Skin of body (tissue), 2 donors: ENCODE results near the gene GALR3. TPM values are rescaled to one million over a fixed set of nuclear protein-coding genes. Genes with fewer than 3 reads are reported as not detected.

ENCODE experiments used
- DNase-seq: peaks from one replicate; lab custom pipeline; 2025; lab: John Stamatoyannopoulos, UW
- total RNA-seq: library from RNA; depleted of rRNA; stranded (reverse); fragments of >200 nt; gene quantifications from one replicate; pipeline ENCODE4 v1.2.3, GENCODE V29; 2014

The GALR3 gene
- total RNA-seq, 1 donor from 2014 or later, result not detected

DNA sequence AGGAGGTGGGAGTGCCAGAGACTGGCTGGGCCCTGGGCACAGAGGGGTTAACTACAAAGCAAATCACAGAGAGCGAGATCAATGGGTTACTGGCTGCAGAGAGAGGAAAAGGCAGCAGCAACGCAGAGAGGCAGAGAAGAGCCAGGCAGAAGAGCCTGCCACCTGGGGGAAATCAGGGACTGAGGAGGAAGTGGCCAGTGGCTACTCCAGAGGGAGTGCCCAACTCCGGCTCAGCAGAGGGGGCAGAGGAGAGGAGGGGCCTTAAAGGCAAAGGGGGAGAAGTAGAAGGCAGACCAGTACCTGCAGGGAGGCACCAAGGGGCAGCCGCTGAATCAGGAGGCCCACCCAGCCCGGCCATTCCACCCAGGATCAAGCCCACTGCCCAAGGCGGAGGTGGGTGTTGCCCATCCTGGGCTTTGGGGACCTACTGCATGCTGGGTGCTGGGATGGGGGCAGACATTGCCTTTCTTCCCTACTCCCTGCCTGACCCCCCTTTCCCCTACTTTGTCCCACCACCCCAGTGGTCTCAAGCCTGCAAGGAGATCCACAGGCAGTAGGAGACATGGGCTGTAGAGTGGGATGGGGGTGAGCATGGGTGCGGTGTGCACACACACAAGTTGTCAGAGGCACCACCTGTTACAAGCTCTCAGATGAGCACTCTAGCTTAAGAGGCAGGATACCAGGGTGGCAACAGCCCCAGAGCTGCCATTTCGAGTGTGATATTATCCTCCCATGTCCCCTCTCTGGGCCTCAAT is 926 bp upstream of the GALR3 start:
- no peak for DNase-seq

- no peak for DNase-seq
Observed at GRCh38 chr22:37824674-37825641, 1.8 kb downstream of the GALR3 start.

DNA sequence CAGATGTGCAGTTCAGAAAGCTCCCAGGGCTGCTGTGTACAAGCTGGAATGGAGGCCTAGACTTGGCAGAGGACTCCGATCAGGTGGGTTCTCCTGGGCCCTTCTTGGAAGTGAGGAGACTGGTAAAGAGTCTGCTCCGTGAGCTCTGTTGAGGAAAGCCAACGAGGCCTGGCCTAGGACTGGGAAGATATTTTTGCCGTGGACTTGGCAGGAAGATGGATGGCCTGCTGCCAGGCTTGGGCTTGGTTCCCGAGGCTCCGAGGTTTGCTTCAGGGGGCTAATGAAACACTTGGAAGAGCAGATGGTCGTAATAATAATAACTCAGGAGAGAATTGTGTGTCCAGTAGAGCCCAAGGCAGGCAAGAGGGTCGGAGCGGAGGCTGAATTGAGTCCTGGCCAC is 3.9 kb downstream of the GALR3 start:
- peak; percentile 30 for DNase-seq

DNA sequence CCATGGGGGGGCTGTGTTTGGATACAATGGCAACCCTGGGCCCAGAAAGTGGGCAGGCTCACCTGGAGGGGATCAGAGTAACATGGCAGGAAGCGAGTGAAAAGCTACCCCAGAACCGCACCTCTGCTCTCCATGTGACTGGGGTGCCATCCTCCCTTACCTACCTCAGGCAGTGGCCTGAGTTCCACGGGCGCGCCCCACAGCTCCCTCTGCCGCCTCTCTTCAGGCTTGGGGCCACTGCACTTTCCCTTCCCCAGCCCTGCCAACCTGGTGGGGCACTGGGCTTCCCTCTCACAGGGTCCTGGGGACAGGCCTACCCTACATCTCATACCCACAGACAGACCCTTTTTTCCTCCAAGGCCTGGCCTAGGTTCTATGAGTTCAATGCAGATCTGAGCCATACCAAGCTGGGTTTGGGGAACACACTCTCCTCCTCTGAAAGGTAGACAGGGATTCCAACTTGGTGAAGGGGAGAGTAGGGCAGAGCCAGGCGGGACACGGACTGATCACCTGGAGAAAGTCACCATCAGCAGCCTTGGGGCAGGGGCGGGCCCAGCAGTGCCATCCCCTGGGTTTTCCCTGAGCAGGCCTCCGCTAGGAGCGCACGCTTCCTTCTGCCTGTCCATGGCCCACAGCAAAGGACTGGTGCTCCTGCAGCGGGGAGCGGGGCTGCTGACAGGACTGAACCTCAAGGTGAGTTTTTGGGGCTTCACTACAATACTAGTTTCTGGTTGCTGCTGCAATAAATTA is 7.1 kb downstream of the GALR3 start:
- DNase-seq, result no peak

DNA sequence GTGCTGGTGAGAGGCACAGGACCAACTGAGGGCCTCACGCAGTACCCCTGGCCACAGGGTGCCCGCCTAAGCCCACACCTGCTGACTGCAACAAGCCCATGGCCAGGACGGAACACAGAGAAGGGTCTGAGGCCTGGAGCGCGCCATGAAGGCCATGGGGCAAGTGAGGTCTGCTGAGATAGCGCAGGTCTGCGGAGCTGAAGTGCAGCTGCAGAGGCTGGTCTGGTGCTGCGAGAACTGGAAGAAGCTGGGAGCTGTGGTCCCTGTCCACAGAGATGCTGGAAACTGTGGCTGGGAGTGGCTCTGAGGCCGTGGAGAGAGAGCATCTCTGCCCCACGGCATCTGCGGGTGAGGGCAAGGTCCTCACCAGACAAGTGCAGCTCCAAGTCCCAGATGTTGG is 8.3 kb downstream of the GALR3 start:
- no peak for DNase-seq

- no peak for DNase-seq
Observed at GRCh38 chr22:37832022-37832857, 9.1 kb downstream of the GALR3 start.

GRCh38 chr22:37842015-37842793 is 19.0 kb downstream of the GALR3 start:
- no peak for DNase-seq

DNA sequence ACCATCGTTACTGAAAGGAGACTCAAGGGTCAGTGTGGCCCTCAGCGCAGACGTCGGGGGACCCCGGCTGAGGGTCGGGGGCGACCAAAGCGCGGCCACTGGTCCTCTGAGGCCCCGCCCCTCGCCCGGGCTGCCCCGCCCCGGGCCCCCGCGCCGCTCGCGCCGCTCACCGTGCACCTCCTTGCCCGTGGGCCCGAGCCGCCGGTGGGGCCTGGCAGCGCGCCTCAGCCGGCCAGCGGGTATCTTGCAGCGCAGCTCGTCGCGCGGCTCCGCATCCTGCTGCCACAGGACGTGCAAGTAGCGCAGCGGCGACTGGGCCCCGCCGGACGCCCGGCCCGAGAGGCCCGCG is 20.5 kb downstream of the GALR3 start:
- DNase-seq, result no peak

DNA sequence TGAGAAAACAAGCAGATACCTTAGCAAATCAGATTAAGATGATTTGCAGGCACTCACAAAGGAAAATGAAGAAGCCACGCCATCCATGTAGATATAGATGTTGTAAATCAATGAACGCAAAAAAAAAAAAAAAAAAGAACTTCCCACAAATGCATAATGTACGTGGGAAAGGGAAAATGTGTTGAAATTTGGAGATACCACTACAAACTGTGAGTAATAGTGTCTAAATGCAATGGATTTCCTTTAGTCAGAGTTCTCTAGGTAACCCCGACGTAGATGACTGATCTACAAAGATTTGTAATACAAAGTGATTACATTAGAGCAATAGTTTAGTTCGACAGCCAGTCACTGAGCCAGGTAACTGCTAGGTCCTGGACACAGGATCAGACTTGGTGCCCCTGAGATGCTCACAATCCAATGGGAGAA is 21.7 kb downstream of the GALR3 start:
- DNase-seq, result no peak

DNA sequence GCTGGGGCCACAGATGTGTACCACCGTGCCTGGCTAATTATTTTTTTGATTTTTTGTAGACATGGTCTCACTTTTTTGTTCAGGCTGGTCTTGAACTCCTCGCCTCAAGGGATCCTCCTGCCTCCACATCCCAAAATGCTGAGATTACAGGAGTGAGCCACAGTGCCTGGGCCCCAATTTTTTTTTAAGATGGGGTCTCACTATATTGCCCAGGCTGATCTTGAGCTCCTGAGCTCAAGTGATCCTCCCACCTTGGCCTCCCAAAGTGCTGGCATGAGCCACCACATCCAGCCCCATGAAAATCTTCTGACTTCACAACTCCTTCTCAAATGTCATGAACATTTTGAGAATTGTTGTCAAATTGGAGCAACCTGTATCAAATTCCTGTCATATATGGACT is 23.3 kb downstream of the GALR3 start:
- DNase-seq, result no peak

DNA sequence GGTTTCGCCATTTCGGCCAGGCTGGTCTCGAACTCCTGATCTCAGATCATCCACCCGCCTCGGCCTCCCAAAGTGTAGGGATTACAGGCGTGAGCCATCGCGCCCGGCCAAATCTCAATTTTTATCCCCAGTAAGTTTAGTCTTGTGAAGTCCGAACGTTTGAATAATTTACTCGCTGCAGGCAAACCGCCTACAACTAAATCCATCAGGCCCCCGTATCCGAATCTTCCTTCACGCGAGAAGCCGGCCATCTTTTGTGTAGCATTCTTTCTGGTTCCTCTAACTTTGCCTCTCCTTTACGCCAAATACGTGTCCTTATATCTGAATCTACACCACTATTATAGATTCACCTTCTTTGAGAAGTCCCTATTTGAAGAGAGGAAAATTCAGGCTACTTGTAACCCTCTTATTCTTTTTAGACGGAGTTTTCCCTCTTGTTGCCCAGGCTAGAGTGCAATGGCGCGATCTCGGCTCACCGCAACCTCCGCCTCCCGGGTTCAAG is 25.5 kb downstream of the GALR3 start:
- no peak for DNase-seq

GRCh38 chr22:37849089-37849751 is 26.0 kb downstream of the GALR3 start, which contains the start of gene EIF3L:
EIF3L (plus strand) TSS chr22:37849419; CDS start chr22:37849450, 31 bp downstream.
- DNase-seq, result peak; percentile 86

GRCh38 chr22:37850801-37851200 is 27.6 kb downstream of the GALR3 start:
- no peak for DNase-seq

- no peak for DNase-seq
Observed at GRCh38 chr22:37852418-37852817, 29.2 kb downstream of the GALR3 start.

DNA sequence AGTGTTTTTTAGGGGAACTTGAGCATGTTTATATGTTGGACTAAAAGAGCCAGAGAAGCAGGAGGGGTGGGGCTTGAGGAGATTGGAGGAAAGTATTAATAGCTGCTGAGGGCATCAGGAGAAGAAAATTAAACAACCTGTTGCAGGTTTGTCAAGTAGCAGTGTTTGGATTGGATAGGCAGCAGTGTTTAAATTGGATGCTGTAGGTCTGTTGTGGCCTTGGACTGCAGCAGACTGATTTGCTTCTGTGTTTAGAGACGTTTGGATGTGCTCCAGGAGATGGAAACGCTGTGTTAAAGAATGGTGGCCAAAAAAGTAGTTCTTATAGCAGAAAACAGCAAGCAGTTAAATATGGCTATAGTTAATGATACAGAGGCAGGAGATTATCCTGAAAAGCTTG is 31.8 kb downstream of the GALR3 start:
- DNase-seq, result no peak

GRCh38 chr22:37855462-37855861 is 32.3 kb downstream of the GALR3 start:
- no peak for DNase-seq

DNA sequence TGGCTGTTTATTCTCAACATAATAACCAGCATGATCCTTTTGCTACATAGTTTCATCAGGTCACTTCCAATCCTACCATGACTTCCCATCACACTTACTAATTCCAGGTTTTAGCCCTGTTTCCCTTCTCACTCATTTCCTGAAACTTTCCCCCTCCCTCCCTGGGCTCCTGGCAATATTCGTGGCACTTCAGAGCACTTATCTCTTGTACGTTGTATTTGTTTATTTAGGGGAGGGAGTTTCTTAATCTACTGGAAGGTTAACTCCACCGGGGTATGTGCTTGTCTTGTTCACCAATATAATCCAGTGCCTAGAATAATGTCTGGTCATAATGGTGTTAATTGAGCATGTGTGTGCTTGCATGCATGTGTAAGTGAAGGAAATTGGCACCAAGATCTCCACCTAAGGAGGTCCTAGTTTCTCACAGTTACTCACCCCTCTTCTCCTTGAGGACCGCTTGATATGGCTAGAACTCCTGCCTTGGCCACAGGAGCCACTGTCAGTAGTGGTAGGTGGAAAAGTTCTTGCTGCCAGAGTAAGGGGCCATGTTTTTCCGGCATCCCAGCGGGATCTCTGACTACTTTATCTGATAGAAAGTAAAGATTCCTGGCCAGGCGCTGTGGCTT is 37.7 kb downstream of the GALR3 start:
- DNase-seq, result no peak

GRCh38 chr22:37862570-37863325 is 39.6 kb downstream of the GALR3 start:
- DNase-seq, result no peak
